Epithelial cell of proximal tubule (primary cell): ENCODE measurements around the gene APBB2. TPM values are rescaled to one million over a fixed set of nuclear protein-coding genes. Genes with fewer than 3 reads are reported as not detected.
A peak's percentile ranks its signal among the peaks of the same experiment; 100 is the strongest.

Experiments used
- DNase-seq: peaks from one replicate; pipeline ENCODE4 v3.0.0-alpha.2; 2011; ENCODE audit warnings: low read depth
- H3K4me3 ChIP-seq: 2 replicates; pipeline ENCODE4 v1.5.1; 2011; ENCODE audit warnings: low read depth, mild to moderate bottlenecking, low read length
- CTCF ChIP-seq: conservative IDR thresholded peaks from 2 replicates; pipeline ENCODE4 v1.5.1; 2012; ENCODE audit warnings: low read depth, mild to moderate bottlenecking, low read length
- total RNA-seq: library from RNA; depleted of rRNA; stranded (reverse); fragments of >200 nt; gene quantifications from 2 replicates; pipeline ENCODE4 v1.2.3, GENCODE V29; 2015

The APBB2 gene
- total RNA-seq, 1 donor from 2014 or later = 27.9 TPM

- DNase-seq = no peak
- H3K4me3 ChIP-seq = no peak overlapping the region
- no peak for TF ChIP-seq CTCF
Observed at GRCh38 chr4:41232406-41232805, 18.1 kb upstream of the APBB2 start.

- no peak overlapping the region for H3K4me3 ChIP-seq
- no peak for TF ChIP-seq CTCF
- DNase-seq = no peak
Observed at GRCh38 chr4:41227902-41228301, 13.6 kb upstream of the APBB2 start.

GRCh38 chr4:41221850-41222645 is 7.7 kb upstream of the APBB2 start:
- H3K4me3 ChIP-seq = no peak overlapping the region
- DNase-seq = no peak
- TF ChIP-seq CTCF = no peak

GRCh38 chr4:41219421-41219950 is 5.1 kb upstream of the APBB2 start:
- TF ChIP-seq CTCF = no peak
- no peak for DNase-seq
- H3K4me3 ChIP-seq = no peak overlapping the region

GRCh38 chr4:41218703-41219102 is 4.4 kb upstream of the APBB2 start:
- no peak for TF ChIP-seq CTCF
- no peak overlapping the region for H3K4me3 ChIP-seq
- DNase-seq = no peak

GRCh38 chr4:41217374-41217773 is 3.0 kb upstream of the APBB2 start:
- DNase-seq = no peak
- H3K4me3 ChIP-seq = no peak overlapping the region
- no peak for TF ChIP-seq CTCF

GRCh38 chr4:41217020-41217333 is 2.6 kb upstream of the APBB2 start:
- DNase-seq = no peak

More at GRCh38 chr4:41217020-41217333, 2.6 kb upstream of the APBB2 start:
- H3K4me3 ChIP-seq = peak overlapping the region; percentile 62
- no peak for TF ChIP-seq CTCF
